ENCODE results near the gene ELOA. TPM values are rescaled to one million over a fixed set of nuclear protein-coding genes. Genes with fewer than 3 reads are reported as not detected.

Gene ELOA
- total RNA-seq, 4 donors from 2014 or later, result 9.6 to 39.3 (median 33.2) TPM

GRCh38 chr1:23804183-23804835 lies 61.0 kb downstream of the ELOA start:
- TF ChIP-seq POLR2A (IDR thresholded peaks at IDR 0.05) (no peak), EP300 (IDR thresholded peaks at IDR 0.05; ENCODE audit: low read depth) (no peak), POLR2AphosphoS5 (IDR thresholded peaks at IDR 0.05) (no peak)
- TF ChIP-seq, protein P1, sequence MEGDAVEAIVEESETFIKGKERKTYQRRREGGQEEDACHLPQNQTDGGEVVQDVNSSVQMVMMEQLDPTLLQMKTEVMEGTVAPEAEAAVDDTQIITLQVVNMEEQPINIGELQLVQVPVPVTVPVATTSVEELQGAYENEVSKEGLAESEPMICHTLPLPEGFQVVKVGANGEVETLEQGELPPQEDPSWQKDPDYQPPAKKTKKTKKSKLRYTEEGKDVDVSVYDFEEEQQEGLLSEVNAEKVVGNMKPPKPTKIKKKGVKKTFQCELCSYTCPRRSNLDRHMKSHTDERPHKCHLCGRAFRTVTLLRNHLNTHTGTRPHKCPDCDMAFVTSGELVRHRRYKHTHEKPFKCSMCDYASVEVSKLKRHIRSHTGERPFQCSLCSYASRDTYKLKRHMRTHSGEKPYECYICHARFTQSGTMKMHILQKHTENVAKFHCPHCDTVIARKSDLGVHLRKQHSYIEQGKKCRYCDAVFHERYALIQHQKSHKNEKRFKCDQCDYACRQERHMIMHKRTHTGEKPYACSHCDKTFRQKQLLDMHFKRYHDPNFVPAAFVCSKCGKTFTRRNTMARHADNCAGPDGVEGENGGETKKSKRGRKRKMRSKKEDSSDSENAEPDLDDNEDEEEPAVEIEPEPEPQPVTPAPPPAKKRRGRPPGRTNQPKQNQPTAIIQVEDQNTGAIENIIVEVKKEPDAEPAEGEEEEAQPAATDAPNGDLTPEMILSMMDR (IDR thresholded peaks at IDR 0.05), result no peak
- Histone ChIP-seq H3K36me3 (peaks cover 0 to 6% (median 0%) of the 10 kb centered on the region in 4 donors), H3K9me3 (no peaks in the 10 kb centered on the region), H3K27ac (no peak overlapping the region), H3K4me3 (no peak overlapping the region), H3K4me1 (peaks cover 12 to 15% (median 15%) of the 10 kb centered on the region in 4 donors), H3K27me3 (no peaks in the 10 kb centered on the region)
- WGBS, 2 donors (ENCODE audit: low coverage in 1 of 2), result 68% methylated on average over 7 of the region's 7 CpGs; no CpG with 5 or more reads in 1 of the 2 donors
- in situ Hi-C loops (cut with MboI; ENCODE audit: low pct_ligation_motif_present in 1 of 4, low pct_unique_long_range_greater_than_20kb in 1 of 4, low sequenced_read_pairs in 3 of 4), result loop anchor here in 2 of 4 donors (10.0 to 25.0 kb wide), 2 partner anchors 60 to 108 kb away; partner anchors contain the start of genes CNR2 (in 1 of the 2) and FUCA1 (in 1 of the 2)
- no peak for DNase-seq
- intact Hi-C loops (cut with DNase I; ENCODE audit: low total_unique reads), result loop anchor here (10.0 kb wide), 1 partner anchor 60 kb away; the partner anchor contains the start of gene FUCA1

- intact Hi-C loops (cut with DNase I; ENCODE audit: low total_unique reads), result loop anchor here (10.0 kb wide), 1 partner anchor 60 kb away; the partner anchor contains the start of gene FUCA1
These were observed 61.8 kb downstream of the ELOA start for GRCh38 chr1:23805025-23805424.

DNA sequence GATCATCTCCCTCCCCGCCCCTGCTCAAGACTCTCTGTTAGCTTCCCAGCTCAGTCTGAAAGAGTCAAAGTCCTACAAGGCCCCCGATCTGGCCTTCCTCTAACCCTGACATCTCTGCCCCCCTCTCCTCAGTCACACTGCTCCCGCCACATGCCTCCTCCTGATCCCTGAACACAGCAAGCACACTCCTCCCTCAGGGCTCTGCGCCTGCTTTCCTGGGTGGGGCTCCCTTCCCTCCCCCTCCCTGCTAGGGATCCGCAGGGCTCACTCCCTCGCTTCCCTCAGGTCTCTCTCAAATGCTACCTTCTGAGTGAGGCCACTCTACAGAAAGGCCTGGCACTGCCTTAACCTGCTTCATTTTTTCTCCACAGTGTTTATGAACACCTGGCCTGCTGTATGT lies 63.0 kb downstream of the ELOA start:
- 77 to 80% methylated on average over 1 to 6 of the region's 6 CpGs for WGBS, 2 donors (ENCODE audit: low coverage in 1 of 2)
- no peak overlapping the region for H3K27ac ChIP-seq
- H3K27me3 ChIP-seq, result no peaks in the 10 kb centered on the region
- peaks cover 0 to 6% (median 0%) of the 10 kb centered on the region in 4 donors for H3K36me3 ChIP-seq
- peaks cover 11 to 24% (median 22%) of the 10 kb centered on the region in 4 donors for H3K4me1 ChIP-seq
- no peak for DNase-seq
- in situ Hi-C loops (cut with MboI; ENCODE audit: low pct_ligation_motif_present in 1 of 4, low pct_unique_long_range_greater_than_20kb in 1 of 4, low sequenced_read_pairs in 3 of 4) (loop anchor here in 2 of 4 donors (10.0 to 25.0 kb wide), 2 partner anchors 59 to 106 kb away; partner anchors contain the start of genes CNR2 (in 1 of the 2) and FUCA1 (in 1 of the 2)), intact Hi-C loops (cut with DNase I; ENCODE audit: low total_unique reads) (loop anchor here (10.0 kb wide), 1 partner anchor 59 kb away; the partner anchor contains the start of gene FUCA1)
- H3K4me3 ChIP-seq, result no peak overlapping the region
- H3K9me3 ChIP-seq, result no peaks in the 10 kb centered on the region
- TF ChIP-seq POLR2A (IDR thresholded peaks at IDR 0.05) (no peak), POLR2AphosphoS5 (IDR thresholded peaks at IDR 0.05) (no peak), EP300 (IDR thresholded peaks at IDR 0.05; ENCODE audit: low read depth) (no peak)
- TF ChIP-seq, protein P1 (IDR thresholded peaks at IDR 0.05), result no peak

More at GRCh38 chr1:23805025-23805424, 61.8 kb downstream of the ELOA start:
- Histone ChIP-seq H3K4me1 (peaks cover 9 to 16% (median 14%) of the 10 kb centered on the region in 4 donors), H3K27ac (no peak overlapping the region), H3K36me3 (peaks cover 0 to 6% (median 0%) of the 10 kb centered on the region in 4 donors), H3K27me3 (no peaks in the 10 kb centered on the region), H3K4me3 (no peak overlapping the region), H3K9me3 (no peaks in the 10 kb centered on the region)
- no peak for TF ChIP-seq POLR2AphosphoS5 (IDR thresholded peaks at IDR 0.05)
- TF ChIP-seq EP300 (IDR thresholded peaks at IDR 0.05; ENCODE audit: low read depth), result no peak
- TF ChIP-seq POLR2A (IDR thresholded peaks at IDR 0.05), result no peak
- in situ Hi-C loops (cut with MboI; ENCODE audit: low pct_ligation_motif_present in 1 of 4, low pct_unique_long_range_greater_than_20kb in 1 of 4, low sequenced_read_pairs in 3 of 4), result loop anchor here in 2 of 4 donors (10.0 to 25.0 kb wide), 2 partner anchors 60 to 107 kb away; partner anchors contain the start of genes CNR2 (in 1 of the 2) and FUCA1 (in 1 of the 2)
- WGBS, 2 donors (ENCODE audit: low coverage in 1 of 2), result 96% methylated on average over 2 of the region's 2 CpGs; no CpG with 5 or more reads in 1 of the 2 donors
- DNase-seq, result no peak

- no peak overlapping the region for H3K4me3 ChIP-seq
- intact Hi-C loops (cut with DNase I; ENCODE audit: low total_unique reads), result loop anchor here (10.0 kb wide), 1 partner anchor 57 kb away; the partner anchor contains the start of gene FUCA1
- TF ChIP-seq POLR2A (IDR thresholded peaks at IDR 0.05) (no peak), POLR2AphosphoS5 (IDR thresholded peaks at IDR 0.05) (no peak), EP300 (IDR thresholded peaks at IDR 0.05; ENCODE audit: low read depth) (no peak)
- TF ChIP-seq, protein P1 (IDR thresholded peaks at IDR 0.05), result no peak
- H3K36me3 ChIP-seq, result peaks cover 0 to 6% (median 0%) of the 10 kb centered on the region in 4 donors
- H3K4me1 ChIP-seq, result peaks cover 5 to 19% (median 18%) of the 10 kb centered on the region in 4 donors
- in situ Hi-C loops (cut with MboI; ENCODE audit: low pct_ligation_motif_present in 1 of 4, low pct_unique_long_range_greater_than_20kb in 1 of 4, low sequenced_read_pairs in 3 of 4), result loop anchor here in 2 of 4 donors (10.0 to 25.0 kb wide), 2 partner anchors 57 to 105 kb away; partner anchors contain the start of genes CNR2 (in 1 of the 2) and FUCA1 (in 1 of the 2)
- no peak for DNase-seq
- 60 to 75% methylated on average over 2 to 3 of the region's 3 CpGs for WGBS, 2 donors (ENCODE audit: low coverage in 1 of 2)
- H3K27me3 ChIP-seq, result no peaks in the 10 kb centered on the region
- H3K27ac ChIP-seq, result no peak overlapping the region
- H3K9me3 ChIP-seq, result no peaks in the 10 kb centered on the region
These were observed 64.2 kb downstream of the ELOA start for GRCh38 chr1:23807453-23807852.

All from transverse colon (tissue), 4 donors.